HG02798 (cell line): Measurements from ENCODE around the gene ZNF358.

Source experiments
- ATAC-seq: cut with Tn5 transposase; IDR thresholded peaks from one replicate; pipeline ENCODE4 v1.9.1; 2021; ENCODE audit warnings: mild to moderate bottlenecking; ENCODE audit not compliant: unreplicated experiment, poor library complexity

The ZNF358 gene

DNA sequence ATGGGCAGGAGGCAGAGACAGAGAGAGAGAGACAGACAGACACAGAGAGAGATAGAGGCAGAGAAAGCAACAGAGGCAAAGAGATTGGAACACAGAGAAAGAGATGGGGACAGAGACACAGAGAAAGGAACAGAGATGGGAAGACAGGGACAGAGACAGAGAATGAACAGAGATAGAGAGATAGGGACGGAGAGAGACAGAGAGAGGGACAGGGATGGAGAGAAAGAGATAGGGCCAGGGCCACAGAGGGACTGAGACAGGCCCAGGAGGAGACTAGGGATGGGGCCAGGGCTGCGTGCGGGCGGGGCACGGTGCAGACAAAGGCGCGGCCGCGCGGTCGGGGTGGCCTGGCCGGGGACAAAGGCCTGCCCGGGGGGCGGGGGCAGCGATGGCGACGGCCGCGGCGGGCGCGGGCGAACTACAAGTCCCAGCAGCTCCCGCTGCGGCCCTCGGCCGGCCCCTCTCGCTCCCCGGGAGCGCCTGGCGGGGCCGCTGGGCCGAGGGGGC, at the start of gene ZNF358:
TSS of gene ZNF358 (plus strand) at position 459 of the 507 bp plus-strand sequence. CDS start 3,140 bp downstream, outside the sequence.
- ATAC-seq = no peak

DNA sequence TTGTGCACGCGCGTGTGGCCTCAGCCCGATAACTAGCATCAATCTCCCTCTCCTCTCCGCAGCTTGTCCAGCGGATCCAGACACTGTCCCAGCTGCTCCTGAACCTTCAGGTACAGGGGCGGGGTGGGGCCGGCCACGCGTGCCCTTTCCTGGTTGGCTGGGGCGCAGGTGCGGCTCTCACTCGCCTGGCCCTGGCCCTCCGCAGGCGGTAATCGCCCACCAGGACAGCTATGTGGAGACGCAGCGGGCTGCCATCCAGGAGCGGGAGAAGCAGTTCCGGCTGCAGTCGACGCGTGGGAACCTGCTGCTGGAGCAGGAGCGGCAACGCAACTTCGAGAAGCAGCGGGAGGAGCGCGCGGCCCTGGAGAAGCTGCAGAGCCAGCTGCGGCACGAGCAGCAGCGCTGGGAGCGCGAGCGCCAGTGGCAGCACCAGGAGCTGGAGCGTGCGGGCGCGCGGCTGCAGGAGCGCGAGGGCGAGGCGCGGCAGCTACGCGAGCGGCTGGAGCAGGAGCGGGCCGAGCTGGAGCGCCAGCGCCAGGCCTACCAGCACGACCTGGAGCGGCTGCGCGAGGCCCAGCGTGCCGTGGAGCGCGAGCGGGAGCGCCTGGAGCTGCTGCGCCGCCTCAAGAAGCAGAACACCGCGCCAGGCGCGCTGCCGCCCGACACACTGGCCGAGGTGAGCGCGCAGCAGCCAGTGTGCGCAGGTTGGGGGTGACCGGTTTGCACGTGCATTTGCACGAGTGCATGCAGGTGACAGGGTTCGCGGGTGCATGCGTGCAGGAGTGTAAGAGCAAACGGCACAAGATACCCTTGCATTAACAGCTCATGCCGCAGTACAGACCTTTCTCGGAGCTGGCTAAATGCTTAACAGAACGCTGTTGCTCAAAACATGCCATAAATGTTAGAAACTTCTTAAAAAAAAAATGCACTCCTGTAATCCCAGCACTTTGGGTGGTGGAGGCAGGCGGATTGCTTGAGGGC, 48.6 kb upstream of the ZNF358 start:
- ATAC-seq = no peak

DNA sequence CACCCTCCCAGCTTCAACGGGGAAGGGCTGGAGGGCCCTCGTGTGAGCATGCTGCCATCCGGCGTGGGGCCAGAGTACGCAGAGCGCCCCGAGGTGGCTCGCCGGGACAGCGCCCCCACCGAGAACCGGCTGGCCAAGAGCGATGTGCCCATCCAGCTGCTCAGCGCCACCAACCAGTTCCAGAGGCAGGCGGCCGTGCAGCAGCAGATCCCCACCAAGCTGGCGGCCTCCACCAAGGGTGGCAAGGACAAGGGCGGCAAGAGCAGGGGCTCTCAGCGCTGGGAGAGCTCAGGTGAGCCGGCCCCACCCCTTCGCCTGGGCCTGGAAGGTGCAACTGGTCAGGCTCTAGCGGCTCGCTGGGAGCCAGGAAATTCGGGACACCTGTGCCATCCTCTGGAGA, 47.1 kb upstream of the ZNF358 start:
- no peak for ATAC-seq

DNA sequence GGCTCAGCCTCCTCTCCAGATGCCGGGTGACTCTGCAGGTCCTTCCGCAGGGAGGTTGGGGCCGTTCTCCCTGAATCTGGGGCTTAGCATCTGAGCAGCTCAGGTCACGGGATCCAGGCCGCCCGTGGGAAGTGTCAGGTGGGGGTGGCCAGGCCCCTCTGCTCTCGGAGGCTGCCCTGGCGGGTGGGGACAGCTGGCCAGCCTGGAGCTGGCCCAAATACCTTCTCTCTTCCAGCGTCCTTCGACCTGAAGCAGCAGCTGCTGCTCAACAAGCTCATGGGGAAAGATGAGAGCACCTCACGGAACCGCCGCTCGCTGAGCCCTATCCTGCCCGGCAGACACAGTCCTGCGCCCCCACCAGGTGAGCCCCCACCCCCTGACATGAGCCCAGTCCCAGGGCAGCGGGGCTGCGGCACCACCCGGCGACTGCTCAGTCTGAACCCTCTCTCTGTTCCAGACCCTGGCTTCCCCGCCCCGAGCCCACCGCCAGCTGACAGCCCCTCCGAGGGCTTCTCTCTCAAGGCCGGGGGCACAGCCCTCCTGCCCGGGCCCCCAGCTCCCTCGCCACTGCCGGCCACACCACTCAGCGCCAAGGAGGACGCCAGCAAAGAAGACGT, 46.1 kb upstream of the ZNF358 start:
- ATAC-seq = no peak

DNA sequence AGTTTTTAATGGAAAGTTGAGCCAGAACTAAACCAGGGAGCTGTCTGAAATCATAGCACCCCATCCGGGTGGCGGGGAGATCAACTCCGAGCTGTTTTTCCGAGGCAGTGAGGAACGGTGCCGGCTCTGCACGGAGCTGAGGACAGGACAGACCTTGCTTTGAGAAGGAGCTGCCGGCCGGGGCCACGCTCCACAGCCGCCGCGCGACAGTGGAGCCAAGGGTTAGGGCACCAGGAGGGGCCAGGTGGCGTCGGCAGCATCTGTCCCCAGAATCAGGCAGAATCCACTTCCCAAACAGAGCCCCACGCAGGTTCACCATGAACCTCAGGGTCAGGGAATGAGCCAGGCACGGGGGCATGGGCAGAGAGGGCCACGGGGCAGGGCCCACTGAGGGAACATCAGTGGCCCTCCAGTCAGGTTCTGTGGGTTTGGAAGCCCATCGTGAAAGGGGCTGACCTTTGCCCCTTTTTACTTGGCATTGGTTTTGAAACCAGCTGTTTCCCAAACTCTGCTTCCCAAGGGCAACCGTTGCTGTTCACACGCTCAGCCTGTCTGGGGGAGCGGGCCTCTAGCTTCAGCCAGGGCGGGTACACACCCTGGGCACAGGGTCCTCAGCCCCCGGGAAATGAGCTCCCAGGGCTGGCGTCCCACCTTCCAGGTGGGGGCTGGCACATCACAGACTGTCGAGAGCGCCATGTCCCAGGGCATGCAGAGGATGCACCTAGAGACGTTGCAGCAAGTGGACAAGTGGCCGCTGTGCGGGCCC, 45.2 kb upstream of the ZNF358 start:
- no peak for ATAC-seq

DNA sequence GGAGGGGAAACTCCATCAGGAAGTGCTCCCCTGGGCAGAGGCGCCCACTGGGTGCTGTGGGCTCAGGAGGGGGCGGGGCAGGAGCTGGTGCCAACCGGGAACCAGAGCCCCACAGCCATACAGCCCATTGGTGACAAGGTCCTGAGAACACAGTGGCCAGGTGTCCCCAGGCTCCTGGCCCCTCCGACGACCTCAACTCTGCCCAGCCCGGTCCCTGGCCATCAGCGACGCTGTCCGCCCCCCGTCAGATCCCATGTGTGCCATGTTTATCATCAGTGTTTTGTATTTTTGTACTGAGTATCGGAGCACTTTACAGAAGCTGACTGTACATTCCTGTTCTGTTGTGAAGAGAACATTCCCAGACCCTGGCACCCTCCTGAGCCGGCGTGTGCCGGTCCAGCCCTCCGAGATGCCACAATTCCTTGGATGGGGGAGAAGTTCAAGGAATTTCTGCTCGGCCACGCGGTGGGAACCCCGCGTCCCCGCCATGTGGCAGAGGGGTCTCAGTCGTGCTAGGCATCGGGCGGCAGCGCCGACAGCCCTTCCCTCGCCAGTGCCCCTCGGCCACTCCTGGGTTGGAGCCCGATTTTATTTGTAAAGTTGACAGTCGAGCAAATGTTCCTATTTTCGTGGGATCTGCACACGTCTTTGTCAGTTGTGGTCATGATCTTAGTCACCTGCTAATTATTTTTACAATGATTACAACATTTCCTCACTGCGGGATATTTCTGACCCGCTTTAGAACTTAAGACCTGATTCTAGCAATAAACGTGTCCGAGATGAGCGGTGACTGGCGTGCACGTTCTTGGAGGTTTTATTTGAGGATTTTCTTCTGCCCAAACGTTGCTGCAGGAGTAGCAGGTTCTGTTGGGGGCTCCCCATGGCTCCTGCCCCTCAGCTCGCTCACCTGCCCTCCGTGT, 43.9 kb upstream of the ZNF358 start:
- no peak for ATAC-seq

DNA sequence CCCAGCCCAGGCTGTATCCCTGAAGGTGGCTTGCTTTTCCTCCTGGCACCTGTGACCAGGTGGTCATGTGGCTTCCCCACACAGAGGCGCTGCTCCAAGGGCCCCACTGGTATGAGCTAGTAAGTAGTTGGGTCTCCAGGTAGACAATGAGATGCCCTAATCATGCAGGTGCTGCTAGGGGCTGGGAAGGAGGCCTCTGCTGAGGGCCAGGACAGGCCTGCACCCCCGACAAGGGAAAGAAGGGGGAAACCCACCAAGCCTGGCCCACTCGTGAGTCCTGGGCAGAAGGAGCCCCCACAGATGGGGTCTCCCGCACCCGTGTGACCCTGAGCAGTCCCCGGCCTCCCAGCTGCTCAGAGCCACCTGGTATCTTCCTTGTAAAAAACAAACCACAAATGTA, 40.2 kb upstream of the ZNF358 start:
- ATAC-seq = no peak

DNA sequence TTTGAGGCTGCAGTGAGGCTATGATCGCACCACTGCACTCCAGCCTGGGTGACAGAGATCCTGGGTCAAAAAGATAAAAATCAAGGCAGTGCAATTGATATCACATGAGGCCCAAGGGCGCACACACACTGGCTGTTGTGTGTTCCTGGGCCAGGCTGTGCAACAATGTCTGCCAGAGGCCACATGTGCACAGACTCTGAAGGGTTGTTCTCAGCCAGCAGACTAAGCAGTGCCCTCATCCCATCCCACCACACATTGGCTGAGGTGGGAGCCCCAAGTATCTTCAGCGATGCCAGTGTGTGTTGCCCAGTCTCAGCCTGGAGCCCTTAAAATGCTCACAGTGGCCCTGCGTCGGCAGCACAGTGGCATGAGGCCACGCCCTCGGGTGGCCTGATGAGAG, 39.7 kb upstream of the ZNF358 start:
- ATAC-seq = no peak

DNA sequence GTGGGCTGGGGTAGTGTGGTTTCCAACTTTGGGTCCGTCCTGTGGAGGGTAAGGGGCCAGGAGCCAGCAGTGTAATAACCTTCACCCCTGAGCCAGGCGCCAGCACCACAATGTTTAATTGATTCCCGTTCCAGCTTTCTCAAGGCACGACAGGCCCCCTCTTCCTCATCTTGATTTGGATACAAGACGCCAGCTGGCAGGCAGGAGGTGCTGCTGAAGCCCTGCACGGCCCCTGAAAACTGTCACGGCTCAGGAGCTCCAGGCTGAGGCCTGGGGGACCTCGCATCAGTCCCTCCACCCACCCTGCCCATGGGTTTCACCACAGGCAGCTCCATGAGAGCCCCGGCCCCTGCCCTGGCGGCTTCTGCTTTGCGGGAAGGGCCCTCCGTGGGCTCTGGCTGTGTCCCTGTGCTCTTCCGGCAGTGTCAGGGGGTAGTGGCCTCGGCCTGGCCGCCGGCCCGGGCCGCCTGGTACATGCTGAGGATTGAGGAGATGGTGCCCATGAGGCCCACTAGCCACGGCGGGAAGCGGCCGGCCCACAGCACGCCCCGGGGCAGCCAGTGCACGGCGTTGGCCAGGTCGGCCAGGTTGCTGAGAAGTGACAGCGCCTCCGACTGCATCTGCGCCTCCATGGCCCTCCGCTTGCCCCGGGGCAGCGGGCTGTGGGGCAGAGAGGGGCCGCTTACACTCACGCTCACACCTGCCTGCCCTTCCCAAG, 39.0 kb upstream of the ZNF358 start:
- ATAC-seq = no peak

DNA sequence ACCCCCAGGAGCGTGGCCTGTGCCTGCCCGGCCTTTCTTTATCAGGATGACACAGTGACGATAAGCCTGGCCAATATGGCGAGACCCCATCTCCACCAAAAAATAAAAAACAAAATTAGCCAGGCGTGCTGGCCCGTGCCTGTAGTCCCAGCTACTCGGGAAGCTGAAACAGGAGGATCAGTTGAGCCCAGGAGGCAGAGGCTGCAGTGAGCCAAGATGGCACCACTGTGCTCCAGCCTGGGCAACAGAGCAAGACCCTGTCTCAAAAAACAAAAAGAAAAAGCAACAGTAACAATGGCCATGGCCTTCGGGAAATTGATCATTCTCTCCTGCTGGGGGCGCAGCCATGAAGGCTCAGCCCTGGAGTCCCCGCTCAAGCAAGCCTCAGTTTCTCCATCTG, 38.1 kb upstream of the ZNF358 start:
- ATAC-seq = no peak

DNA sequence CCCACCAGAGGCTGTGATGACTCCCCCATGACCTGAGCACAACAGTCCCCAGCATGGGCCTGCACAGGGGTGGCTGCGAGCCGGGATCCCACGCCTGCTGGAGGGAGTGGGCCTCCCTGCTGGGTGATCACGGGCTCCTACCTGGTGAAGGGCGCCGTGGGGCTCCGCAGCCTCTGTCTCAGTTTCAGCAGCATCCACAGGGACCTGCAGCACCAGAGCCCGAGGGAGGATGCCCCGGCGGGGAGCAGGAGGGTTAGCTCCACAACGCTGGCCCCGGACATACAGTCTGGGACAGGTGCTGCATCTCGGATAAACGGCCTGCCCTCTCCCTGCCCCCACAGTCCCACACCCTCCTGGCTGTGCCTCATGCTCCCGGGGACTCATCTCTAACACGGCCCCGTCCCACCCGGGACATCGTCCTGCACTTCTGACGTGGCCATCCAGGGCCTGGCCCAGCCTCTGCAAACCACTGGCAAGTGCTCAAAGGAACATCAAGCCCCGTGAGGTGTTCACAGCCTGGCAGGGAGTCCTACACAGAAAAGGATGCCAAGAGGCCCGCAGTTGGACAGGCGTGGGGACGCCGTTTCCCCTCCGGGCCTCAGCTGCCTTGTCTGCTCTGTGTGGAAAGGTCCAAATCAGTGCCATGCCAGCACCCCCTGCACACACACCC, 37.6 kb upstream of the ZNF358 start:
- no peak for ATAC-seq

DNA sequence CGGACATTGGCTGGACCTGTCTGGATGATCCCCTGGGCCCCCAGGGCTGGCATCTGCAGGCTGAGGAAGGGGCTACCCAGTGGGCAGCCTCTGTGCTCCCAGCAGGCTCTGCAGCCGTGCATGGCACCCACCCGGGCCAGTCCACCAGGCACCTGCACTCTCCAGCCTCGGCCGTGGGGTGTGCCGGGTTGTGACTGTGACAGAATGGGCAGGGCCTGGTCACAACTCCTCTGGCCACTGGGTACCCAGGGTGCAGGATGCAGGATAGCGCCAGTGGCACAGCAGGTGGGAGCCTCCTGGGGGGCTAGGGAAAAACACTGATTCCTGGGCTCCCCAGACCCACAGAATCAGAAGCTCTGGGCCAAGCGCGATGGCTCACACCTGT, 37.1 kb upstream of the ZNF358 start:
- no peak for ATAC-seq

DNA sequence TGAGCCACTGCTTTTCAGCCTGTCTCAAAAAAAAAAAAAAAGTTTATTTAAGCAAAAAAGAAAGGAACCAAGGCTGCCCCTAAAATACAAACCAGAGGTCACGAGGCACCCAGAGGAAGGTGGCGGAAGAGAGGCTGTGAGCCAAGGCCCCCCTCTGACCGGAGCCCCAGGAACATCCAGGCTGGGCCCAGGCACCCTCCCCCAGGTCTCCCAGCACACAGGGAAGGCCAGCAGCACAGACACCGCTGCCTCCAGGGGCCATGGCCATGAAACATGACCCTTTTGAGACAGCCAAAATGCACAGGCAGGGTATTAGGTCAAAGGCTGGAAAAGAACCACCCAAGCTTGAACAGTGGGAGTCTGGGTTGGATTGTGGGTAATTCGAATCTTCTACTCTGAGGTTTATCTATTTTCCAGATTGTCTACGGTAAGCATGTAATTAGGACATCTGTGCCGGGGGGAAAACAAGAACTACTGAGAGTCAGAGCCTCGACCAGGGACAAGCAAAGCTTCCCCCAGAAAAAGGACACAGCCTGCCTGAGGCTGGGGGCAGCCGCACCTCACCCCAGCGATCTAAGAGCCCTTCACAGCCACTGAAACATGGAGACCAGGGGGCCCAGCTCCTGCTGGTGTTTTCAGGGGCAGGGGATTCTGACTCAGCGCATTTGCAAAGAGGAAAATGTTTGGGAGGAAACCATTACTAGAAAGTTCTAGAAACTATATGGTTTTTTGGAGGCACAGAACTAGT, 35.5 kb upstream of the ZNF358 start:
- ATAC-seq = no peak

DNA sequence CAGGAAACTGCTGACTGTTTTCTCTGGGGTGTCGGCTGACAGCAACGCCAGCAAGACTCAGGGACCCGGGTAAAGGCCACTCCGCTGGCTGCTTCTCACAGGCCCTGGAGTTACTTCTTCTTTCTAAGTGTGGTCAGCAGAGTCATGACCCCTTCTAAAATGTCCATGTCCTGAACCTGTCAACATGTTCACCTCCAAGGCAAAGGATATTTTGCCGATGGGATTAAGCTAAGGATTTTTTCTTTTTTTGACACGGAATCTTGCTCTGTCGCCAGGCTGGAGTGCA, 35.0 kb upstream of the ZNF358 start:
- ATAC-seq = no peak

DNA sequence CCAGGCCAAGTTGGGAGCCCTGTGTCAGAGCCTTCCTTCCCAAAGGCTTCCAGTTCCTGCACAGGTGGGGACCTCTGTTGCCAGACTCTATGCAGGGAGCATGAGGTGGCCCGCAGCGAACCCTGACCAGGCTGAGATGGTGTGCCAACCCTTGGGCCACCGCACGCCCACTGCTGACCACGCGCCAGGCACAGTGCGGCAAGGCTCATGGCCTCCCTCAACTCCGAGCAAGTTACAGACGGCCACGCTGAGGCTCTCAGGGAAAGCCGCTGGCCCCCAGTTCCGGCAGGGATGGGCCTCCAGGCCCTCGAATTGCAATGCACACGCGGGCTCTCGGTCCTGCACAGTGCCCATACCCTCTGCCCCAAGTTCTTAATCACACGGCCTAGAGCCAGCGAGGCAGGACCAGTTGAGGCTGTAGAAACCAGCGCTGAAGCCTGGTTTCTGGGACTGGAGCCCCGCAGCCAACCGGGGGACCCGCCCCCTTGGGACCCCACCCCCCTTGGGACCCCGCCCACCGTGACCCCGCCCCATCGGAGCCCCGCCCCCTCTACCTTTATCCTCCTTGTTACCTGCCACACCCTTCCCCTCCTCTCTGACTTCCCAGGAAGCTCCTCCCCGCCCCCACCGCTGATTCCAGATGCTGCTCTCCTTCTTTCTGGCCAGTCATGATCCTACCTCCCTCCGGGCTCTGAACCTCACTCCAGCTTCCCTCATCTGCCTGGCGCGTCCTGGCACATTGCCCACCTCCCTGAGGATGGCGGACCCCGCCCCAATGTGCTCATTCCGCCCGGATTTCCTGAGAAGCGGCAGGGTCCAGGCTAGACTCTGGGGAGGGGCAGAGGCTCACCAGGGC, 33.1 kb upstream of the ZNF358 start:
- ATAC-seq = no peak

DNA sequence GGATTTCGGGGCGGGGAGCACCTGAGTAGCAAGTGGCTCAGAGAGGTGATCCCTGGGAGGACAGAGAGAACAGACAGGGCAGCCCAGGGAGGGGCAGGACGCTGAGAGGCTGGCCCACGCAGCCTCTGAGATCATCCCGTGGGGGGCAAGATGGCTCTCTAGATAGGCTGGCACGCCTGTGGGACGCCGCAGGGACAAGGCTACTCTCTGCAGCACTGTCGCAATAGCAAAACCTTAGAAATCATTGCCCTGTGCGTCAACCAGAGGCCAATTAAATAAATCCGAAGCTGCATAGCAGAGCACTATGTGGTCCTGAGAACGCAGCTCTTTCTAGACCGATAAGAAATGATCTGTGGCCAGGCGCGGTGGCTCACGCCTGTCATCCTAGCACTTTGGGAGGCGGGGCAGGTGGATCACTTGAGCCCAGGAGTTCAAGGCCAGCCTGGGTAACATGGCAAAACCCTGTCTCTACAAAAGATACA, 32.1 kb upstream of the ZNF358 start:
- no peak for ATAC-seq

DNA sequence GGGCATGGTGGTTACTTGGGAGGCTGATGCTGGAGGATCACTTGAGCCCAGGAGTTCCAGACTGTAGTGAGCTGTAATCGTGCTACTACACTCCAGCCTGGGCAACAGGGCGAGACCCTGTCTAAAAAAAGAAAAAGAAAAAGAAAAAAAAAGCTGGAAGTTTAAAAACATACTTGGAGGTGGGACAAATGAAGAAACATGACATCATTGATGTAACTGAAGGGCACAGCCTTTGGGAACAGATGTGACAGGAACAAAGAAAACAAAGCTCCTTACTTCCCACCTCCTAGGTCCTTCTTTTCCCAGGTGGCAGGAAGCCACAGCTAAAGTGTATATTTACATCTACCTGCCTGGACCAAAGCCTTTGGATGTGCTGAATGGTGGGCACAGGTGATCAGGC, 29.0 kb upstream of the ZNF358 start:
- no peak for ATAC-seq
